Thoracic aorta (tissue), 2 donors: Measurements from ENCODE around the gene AQP6. TPM values are rescaled to one million over a fixed set of nuclear protein-coding genes. Genes with fewer than 3 reads are reported as not detected.

Experiments used
- ATAC-seq: fragments of 150-250 bp; one replicate; pipeline ENCODE4 v1.8.0; 2017; ENCODE audit warnings: low read depth; ENCODE audit not compliant: insufficient number of reproducible peaks, low FRiP score
- DNase-seq: peaks from one replicate; pipeline ENCODE4 v3.0.0-alpha.2; 2020; ENCODE audit warnings: low spot score
- H3K27ac ChIP-seq, 2 donors: fragments of 200-600 bp; sonication (generic); 1 replicate in 1 of 2; 2 replicates in 1 of 2; pipeline ENCODE4 v1.5.1; 2016; ENCODE audit warnings: mild to moderate bottlenecking in 2 of 2, moderate library complexity in 2 of 2
- H3K27me3 ChIP-seq: fragments of 200-600 bp; sonication (generic); replicated peaks from 2 replicates; pipeline ENCODE4 v1.6.0; 2016; ENCODE audit warnings: mild to moderate bottlenecking; ENCODE audit not compliant: insufficient read depth
- H3K36me3 ChIP-seq: fragments of 200-600 bp; sonication (generic); one replicate; pipeline ENCODE4 v1.5.1; 2016
- H3K4me1 ChIP-seq, 2 donors: fragments of 200-600 bp; sonication (generic); 1 replicate in 1 of 2; 2 replicates in 1 of 2; pipeline versions ENCODE4 v1.5.1 to v1.6.0; 2016; ENCODE audit warnings: low read depth in 2 of 2, mild to moderate bottlenecking in 1 of 2; ENCODE audit not compliant: control insufficient read depth in 1 of 2
- H3K4me3 ChIP-seq: fragments of 200-600 bp; sonication (generic); 2 replicates; pipeline ENCODE4 v1.5.1; 2016; ENCODE audit warnings: mild to moderate bottlenecking
- H3K9me3 ChIP-seq: fragments of 200-600 bp; sonication (generic); 2 replicates; pipeline ENCODE4 v1.5.1; 2016
- total RNA-seq, 2 donors: library from RNA; depleted of rRNA; stranded (reverse); fragments of >200 nt; gene quantifications; one replicate each; pipeline versions ENCODE4 v1.1.0 to v1.2.3, GENCODE V29; 2016
- TF ChIP-seq, protein P1 (sequence below): fragments of 200-600 bp; sonication (generic); IDR thresholded peaks from one replicate; pipeline ENCODE4 v1.5.1; 2019; ENCODE audit warnings: antibody characterized with exemption

AQP6 gene
- total RNA-seq, 2 donors from 2014 or later, result not detected

DNA sequence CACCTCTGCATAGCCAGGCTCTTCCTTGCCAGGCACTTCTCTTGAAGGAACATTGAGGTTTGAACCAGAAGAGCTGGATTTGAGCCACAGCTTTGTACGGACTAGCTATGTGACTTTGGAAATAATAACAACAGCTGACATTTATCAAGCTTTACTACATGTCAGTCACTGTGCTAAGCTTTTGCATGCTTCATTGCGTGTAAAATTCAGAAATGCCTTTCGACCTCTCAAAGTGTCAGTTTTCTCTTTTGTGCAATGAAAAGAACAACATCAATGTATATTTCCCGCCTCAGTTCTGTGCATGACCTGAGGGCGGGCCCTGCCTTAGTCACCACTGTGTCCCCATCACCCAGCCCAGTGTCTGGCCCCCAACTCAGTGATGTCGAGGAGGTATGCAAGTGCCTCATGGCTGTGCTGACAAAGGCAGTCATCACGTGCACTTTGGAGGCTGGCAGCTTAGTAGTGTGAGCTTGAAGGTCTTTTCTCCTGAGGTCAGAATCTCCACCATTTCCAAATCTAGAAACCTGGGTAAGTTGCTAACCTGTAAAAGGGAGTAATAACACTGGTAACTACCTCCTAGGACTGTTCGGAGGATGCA lies 40.1 kb upstream of the AQP6 start:
- TF ChIP-seq, protein P1, sequence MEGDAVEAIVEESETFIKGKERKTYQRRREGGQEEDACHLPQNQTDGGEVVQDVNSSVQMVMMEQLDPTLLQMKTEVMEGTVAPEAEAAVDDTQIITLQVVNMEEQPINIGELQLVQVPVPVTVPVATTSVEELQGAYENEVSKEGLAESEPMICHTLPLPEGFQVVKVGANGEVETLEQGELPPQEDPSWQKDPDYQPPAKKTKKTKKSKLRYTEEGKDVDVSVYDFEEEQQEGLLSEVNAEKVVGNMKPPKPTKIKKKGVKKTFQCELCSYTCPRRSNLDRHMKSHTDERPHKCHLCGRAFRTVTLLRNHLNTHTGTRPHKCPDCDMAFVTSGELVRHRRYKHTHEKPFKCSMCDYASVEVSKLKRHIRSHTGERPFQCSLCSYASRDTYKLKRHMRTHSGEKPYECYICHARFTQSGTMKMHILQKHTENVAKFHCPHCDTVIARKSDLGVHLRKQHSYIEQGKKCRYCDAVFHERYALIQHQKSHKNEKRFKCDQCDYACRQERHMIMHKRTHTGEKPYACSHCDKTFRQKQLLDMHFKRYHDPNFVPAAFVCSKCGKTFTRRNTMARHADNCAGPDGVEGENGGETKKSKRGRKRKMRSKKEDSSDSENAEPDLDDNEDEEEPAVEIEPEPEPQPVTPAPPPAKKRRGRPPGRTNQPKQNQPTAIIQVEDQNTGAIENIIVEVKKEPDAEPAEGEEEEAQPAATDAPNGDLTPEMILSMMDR, result no peak
- Histone ChIP-seq H3K27me3 (no peaks in the 10 kb centered on the region), H3K27ac (no peak overlapping the region), H3K4me3 (no peak overlapping the region), H3K4me1 (no peaks in the 10 kb centered on the region), H3K9me3 (no peaks in the 10 kb centered on the region), H3K36me3 (no peaks in the 10 kb centered on the region)
- no peak for DNase-seq
- ATAC-seq, result no peak

DNA sequence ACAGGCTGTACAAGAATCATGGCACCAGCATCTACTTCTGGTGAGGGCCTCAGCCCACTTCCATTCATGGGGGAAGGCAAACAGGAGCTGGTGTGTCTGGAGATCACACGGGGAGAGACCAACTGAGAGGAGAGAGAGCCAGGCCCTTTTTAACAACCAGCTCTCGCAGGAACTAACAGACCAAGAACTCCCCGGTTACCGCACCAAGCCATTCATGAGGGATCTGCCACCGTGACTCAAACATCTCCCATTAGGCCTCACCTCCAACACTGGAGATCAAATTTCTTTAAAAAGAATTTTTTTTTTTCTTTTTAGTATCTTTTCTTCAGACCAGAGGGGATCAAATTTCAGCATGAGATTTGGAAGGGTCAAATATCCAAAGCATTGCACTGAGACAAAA lies 39.0 kb upstream of the AQP6 start:
- ATAC-seq, result no peak
- DNase-seq, result no peak
- TF ChIP-seq, protein P1, result no peak
- Histone ChIP-seq H3K4me1 (no peaks in the 10 kb centered on the region), H3K27ac (no peak overlapping the region), H3K4me3 (no peak overlapping the region), H3K9me3 (no peaks in the 10 kb centered on the region), H3K36me3 (no peaks in the 10 kb centered on the region), H3K27me3 (no peaks in the 10 kb centered on the region)

DNA sequence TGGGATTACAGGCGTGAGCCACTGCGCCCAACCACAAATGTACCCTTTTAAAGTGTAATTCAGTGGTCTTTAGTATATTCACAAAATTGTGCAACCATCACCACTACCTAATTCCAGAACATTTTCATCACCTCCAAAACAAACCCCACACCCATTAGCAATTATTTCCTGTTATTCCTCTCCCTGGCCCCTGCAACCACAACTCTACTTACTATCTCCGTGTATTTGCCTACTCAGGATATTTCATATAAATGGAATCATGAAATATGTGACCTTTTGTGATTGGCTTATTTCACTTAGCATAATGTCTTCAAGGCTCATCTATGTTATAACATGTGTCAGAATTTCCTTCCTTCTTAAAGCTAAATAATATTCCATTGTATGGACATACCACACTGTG lies 38.2 kb upstream of the AQP6 start:
- TF ChIP-seq, protein P1, result no peak

DNA sequence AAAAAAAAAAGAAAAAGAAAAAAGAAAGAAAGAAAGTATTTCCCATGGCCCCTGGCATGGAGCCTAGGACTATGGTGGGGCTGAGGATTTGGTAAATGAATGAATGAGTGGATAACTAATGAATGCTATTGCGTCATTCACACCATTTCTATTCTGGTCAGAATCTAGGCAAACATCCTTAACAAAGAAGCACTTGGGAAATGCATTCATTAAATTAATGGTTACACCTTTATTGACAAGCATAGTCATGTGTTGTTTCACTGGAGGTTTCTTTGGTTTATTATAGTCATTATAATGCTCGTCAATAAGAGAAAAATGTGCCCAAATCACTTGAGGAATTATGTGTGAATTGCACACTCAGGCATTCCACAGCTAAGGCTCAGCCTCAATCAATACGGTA lies 35.8 kb upstream of the AQP6 start:
- no peaks in the 10 kb centered on the region for H3K27me3 ChIP-seq
- H3K36me3 ChIP-seq, result no peaks in the 10 kb centered on the region
- H3K9me3 ChIP-seq, result no peaks in the 10 kb centered on the region
- no peak for DNase-seq
- H3K27ac ChIP-seq, result no peak overlapping the region
- TF ChIP-seq, protein P1, result no peak
- H3K4me3 ChIP-seq, result no peak overlapping the region
- H3K4me1 ChIP-seq, result no peaks in the 10 kb centered on the region
- no peak for ATAC-seq

More for the DNA sequence above, 38.2 kb upstream of the AQP6 start:
- no peak for DNase-seq
- H3K27ac ChIP-seq, result no peak overlapping the region
- H3K9me3 ChIP-seq, result no peaks in the 10 kb centered on the region
- no peaks in the 10 kb centered on the region for H3K4me1 ChIP-seq
- H3K4me3 ChIP-seq, result no peak overlapping the region
- H3K27me3 ChIP-seq, result no peaks in the 10 kb centered on the region
- no peak for ATAC-seq
- H3K36me3 ChIP-seq, result no peaks in the 10 kb centered on the region

DNA sequence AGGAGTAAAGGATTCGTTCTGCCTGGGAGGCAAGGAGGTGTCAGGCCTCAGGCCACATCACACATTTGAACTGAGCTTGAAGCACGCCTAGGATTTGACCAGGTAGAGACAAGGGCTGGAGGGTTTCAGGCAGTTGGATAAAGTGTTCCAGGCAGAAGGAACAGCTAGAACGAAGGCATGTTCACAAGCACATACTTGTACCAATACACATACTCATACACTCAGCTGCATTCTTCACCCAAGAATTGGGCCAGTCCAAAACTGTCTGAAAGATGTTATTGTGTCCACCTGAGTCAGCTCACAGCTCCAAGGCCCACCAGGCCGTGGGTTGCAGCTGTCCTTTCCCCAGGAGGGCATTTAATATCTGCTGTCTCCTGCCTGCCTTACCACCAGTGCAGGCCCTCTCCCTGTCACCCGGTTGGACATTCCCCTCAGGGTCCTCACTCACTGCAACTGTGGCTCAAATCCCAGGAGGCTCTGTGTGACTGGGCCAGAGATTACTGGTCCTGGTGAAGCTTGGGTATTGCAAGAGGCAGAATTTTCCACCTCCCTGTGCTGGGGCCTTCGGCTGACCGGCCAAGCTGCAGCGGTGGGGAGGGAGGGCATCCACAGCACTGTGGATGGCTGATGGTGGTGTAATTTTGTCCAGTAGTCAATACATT lies 35.0 kb upstream of the AQP6 start:
- TF ChIP-seq, protein P1, result no peak
- Histone ChIP-seq H3K27ac (no peak overlapping the region), H3K27me3 (no peaks in the 10 kb centered on the region), H3K4me3 (no peak overlapping the region), H3K9me3 (no peaks in the 10 kb centered on the region), H3K36me3 (no peaks in the 10 kb centered on the region), H3K4me1 (no peaks in the 10 kb centered on the region)
- DNase-seq, result no peak
- no peak for ATAC-seq
